GM08714 (cell line): ENCODE measurements around the gene CARNS1.

Experiments used
- H3K4me3 ChIP-seq: fragments of 200-500 bp; sonication (Bioruptor generic); 2 replicates; pipeline ENCODE4 v1.5.1; 2014; ENCODE audit warnings: mild to moderate bottlenecking, low read length, inconsistent platforms
- ZNF274 ChIP-seq: IDR thresholded peaks from 2 replicates; pipeline ENCODE4 v1.6.1; 2012; ENCODE audit warnings: mild to moderate bottlenecking, low read depth, low read length

CARNS1 gene

DNA sequence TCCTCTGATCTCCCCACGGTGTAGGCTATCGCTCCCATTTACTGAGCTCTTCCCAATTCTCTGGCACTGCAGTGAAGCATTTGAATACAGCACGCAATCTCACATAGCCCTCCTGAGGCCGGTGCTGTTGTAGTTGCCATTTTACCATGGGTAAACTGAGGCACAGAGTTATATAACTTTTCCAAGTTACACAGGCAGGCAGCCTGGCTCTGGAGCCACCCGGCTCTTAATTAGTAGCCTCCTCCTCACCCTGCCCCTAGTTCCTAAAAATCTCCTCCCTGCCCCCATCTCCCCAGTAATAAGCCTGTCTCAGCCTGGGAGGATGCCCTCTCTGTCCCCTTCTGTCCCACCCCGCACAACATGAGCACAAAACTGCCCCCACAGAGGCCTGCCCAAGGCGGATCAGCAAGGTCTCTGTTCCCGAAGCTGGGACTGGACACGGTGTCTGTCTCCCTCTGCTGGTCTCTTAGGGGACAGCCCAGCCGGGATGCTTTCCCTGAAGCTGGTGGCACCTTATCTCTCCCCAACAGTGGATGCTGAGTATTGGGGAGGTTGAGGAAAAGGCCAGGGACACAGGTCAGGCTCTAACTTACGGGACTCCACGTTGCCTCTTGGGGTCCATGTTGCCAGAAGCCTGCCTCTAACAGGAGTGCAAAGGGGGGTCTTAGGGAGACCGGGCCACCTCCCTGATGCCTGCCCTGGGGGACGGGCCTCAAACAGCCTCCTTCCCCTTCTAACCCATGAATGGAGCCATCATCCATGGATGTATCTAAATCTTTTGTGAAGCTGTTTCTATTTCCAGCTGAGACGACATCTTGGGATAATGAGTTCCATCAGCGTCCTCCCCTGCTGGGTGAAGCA, 33.0 kb upstream of the CARNS1 start:
- no peak overlapping the region for H3K4me3 ChIP-seq
- TF ChIP-seq ZNF274, result no peak

GRCh38 chr11:67384851-67385366, 30.6 kb upstream of the CARNS1 start:
- H3K4me3 ChIP-seq, result no peak overlapping the region
- no peak for TF ChIP-seq ZNF274

- TF ChIP-seq ZNF274, result no peak
- no peak overlapping the region for H3K4me3 ChIP-seq
Observed at GRCh38 chr11:67387069-67387468, 28.4 kb upstream of the CARNS1 start.

GRCh38 chr11:67387518-67387917, 28.0 kb upstream of the CARNS1 start:
- TF ChIP-seq ZNF274, result no peak
- no peak overlapping the region for H3K4me3 ChIP-seq

DNA sequence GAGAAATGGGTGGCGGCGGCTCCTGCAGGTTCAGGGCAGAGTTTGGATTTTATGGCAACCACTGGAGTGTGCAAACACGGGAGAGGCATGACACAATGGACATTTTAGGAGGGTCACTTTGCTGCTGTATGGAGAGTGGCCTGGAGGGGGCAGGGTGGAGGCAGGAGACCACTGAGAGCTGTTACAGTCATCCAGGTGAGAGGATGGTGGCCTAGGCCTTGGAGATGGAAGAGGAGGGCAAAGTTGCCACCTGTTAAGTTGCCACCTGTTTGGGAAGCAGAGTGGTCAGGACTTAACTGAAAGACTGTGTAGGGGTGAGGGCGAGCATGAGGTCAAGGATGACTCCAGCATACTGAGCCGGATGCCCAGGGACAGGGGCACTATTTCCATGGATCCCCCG, 26.0 kb upstream of the CARNS1 start:
- no peak for TF ChIP-seq ZNF274
- no peak overlapping the region for H3K4me3 ChIP-seq

DNA sequence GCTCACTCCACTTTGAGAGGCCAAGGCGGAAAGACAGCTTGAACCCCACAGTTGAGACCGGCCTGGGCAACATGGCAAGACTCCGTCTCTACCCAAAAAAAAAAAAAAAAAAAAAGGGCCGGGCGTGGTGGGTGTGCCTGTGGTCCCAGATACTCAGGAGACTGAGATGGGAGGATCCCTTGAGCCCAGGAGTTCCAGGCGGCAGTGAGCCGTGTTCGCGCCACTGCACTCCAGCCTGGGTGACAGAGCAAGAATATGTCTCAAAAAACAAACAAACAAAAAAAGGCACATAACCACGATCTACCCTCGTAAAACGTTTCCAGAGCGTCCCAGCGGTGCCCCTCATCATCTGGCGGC, 24.6 kb upstream of the CARNS1 start:
- TF ChIP-seq ZNF274, result no peak
- H3K4me3 ChIP-seq, result peak overlapping the region; percentile 79

GRCh38 chr11:67391304-67392182, 23.9 kb upstream of the CARNS1 start, which contains the start of gene RAD9A:
Gene RAD9A, plus strand, starts transcription at chr11:67391986. Its CDS starts 59 bp downstream, at chr11:67392045.
- peak within 1 kb of the TSS; percentile 83 for H3K4me3 ChIP-seq
- no peak for TF ChIP-seq ZNF274

GRCh38 chr11:67392183-67392715, 23.2 kb upstream of the CARNS1 start:
- H3K4me3 ChIP-seq, result peak overlapping the region; percentile 83
- no peak for TF ChIP-seq ZNF274

DNA sequence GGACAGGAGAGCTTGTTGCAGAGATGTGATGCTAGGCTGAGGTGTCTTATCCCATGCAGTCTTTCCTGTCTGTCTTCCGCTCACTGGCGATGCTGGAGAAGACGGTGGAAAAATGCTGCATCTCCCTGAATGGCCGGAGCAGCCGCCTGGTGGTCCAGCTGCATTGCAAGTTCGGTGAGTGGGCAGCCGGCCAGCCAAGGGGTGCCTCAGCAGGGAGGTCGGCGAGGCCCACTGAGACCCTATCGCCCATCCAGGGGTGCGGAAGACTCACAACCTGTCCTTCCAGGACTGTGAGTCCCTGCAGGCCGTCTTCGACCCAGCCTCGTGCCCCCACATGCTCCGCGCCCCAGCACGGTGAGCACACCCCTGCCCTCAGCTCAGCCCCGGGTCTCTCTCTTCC, 22.0 kb upstream of the CARNS1 start:
- no peak for TF ChIP-seq ZNF274
- H3K4me3 ChIP-seq, result no peak overlapping the region

DNA sequence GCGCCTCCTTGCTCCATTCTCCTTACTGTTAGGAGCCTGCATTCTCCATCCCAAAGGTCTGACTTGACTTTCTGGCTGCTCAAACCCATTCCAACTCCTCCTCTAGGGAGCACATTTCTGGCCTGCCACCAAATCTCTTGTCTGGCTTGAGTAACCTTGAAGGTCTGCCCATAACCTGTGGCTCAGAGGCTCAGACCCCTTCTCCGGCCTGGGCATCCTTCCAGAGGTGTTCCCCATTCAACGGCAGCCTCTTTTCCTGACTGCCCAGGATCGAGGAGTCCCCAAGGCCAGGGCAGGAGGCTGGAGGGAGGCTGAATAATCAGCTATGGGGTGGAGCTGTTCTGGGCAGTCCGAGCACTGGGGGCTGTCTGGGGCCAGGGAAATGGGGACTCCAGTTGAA, 21.5 kb upstream of the CARNS1 start:
- no peak for TF ChIP-seq ZNF274

GRCh38 chr11:67395555-67396258, 19.8 kb upstream of the CARNS1 start:
- no peak for TF ChIP-seq ZNF274
- no peak overlapping the region for H3K4me3 ChIP-seq

More for the DNA sequence above, 21.5 kb upstream of the CARNS1 start:
- H3K4me3 ChIP-seq, result no peak overlapping the region

DNA sequence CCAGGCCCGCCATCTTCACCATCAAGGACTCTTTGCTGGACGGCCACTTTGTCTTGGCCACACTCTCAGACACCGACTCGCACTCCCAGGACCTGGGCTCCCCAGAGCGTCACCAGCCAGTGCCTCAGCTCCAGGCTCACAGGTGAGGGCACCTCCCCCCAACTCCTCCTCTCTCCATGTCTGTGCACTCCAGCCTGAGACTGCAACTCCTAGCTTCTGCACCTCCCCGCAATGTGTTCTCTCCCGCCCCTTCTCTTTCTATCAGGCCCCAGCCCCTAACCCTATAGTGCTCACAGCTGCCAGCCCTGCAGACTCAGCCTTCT, 19.3 kb upstream of the CARNS1 start:
- no peak for TF ChIP-seq ZNF274
- no peak overlapping the region for H3K4me3 ChIP-seq

DNA sequence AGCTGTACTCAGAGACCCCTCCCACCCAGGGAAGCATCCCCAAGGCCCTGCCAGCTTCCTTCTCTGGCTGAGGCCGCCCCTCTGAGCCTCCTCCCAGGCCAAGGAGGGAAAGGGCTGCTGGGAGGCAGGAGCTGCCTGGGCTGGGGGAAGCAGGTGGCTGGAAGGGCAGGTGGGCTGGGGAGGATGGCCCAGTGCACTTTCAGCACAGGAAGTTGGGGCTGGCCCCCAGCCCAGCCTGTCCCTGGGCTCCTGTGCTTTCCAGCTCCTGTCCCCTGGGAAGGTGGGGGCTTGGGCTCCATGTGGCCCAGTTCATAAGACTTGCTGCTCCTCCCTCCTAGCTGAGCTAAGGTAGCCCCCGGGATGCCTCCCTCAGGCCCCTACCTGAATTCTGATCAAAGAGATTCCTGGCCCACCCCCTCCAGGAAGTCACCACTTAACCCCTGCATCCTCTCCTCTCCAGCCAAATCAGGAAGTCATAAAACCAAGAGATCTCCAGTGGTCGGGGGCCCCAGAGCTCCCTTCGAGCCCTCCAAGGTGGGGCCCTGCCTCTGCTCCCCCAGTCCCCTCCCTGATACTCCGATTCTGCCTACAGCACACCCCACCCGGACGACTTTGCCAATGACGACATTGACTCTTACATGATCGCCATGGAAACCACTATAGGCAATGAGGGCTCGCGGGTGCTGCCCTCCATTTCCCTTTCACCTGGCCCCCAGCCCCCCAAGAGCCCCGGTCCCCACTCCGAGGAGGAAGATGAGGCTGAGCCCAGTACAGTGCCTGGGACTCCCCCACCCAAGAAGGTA, 18.7 kb upstream of the CARNS1 start:
- no peak for TF ChIP-seq ZNF274
- H3K4me3 ChIP-seq, result no peak overlapping the region
